H1 (cell line): Measurements from ENCODE around the gene C5AR1. TPM values are rescaled to one million over a fixed set of nuclear protein-coding genes. Genes with fewer than 3 reads are reported as not detected.

Experiments
- CTCF ChIA-PET: fragments of 300-600 bp; sonication (Branson Sonifier 250); formaldehyde crosslinking; loops from one replicate; lab custom pipeline; 2021; ENCODE audit not compliant: partially characterized antibody; lab: Charles Lee
- POLR2A ChIA-PET: fragments of 300-600 bp; sonication (Branson Sonifier 250); formaldehyde crosslinking; loops from one replicate; lab custom pipeline; 2021; ENCODE audit warnings: inconsistent platforms; ENCODE audit not compliant: partially characterized antibody; lab: Charles Lee
- DNase-seq, 2 experiments: peaks; one replicate each; pipeline versions ENCODE4 v3.0.0 to v3.0.0-alpha.2; 2010 to 2022; ENCODE audit warnings: low spot score in 2 of 2, low read depth in 1 of 2, mixed read lengths in 1 of 2
- FAIRE-seq: peaks from 2 replicates; lab custom pipeline; 2011; peaks lifted over from hg19 to GRCh38; lab: Jason Lieb, UNC
- H2AFZ ChIP-seq: 2 replicates; pipeline ENCODE4 v1.8.1; 2012; ENCODE audit warnings: low read length, inconsistent platforms
- H2AK5ac ChIP-seq: 2 replicates; pipeline ENCODE4 v1.6.1; 2013; ENCODE audit warnings: low read depth, low read length
- H2BK120ac ChIP-seq: replicated peaks from 2 replicates; pipeline ENCODE3; 2013; ENCODE audit warnings: low read depth, low read length, inconsistent platforms
- H2BK12ac ChIP-seq: 2 replicates; pipeline ENCODE4 v1.6.1; 2013; ENCODE audit warnings: low read depth, low read length
- H2BK15ac ChIP-seq: 2 replicates; pipeline ENCODE4 v1.6.1; 2013; ENCODE audit warnings: low read length
- H2BK20ac ChIP-seq: 2 replicates; pipeline ENCODE4 v1.6.1; 2013; ENCODE audit warnings: low read length
- H2BK5ac ChIP-seq: 2 replicates; pipeline ENCODE4 v1.6.1; 2013; ENCODE audit warnings: low read depth, low read length
- H3K14ac ChIP-seq: 2 replicates; pipeline ENCODE4 v1.6.1; 2013; ENCODE audit warnings: inconsistent platforms; ENCODE audit not compliant: insufficient read length
- H3K18ac ChIP-seq: 2 replicates; pipeline ENCODE4 v1.6.1; 2013; ENCODE audit warnings: low read length; ENCODE audit errors: extremely low read depth
- H3K23ac ChIP-seq: 2 replicates; pipeline ENCODE4 v1.6.1; 2013; ENCODE audit warnings: inconsistent platforms; ENCODE audit not compliant: insufficient read length
- H3K23me2 ChIP-seq: 2 replicates; pipeline ENCODE4 v1.6.1; 2013; ENCODE audit warnings: low read depth, low read length
- H3K27ac ChIP-seq: 2 replicates; pipeline ENCODE4 v1.6.1; 2011; ENCODE audit warnings: low read depth, low read length, inconsistent platforms
- H3K27me3 ChIP-seq, 4 experiments: replicated peaks in 1 of 4; 1 replicate in 1 of 4; 2 replicates in 3 of 4; pipeline versions ENCODE4 v1.6.1 to v1.8.1; 2011 to 2013; ENCODE audit warnings: low read length in 3 of 4, mild to moderate bottlenecking in 3 of 4, inconsistent platforms in 2 of 4, mixed read lengths in 2 of 4, moderate library complexity in 1 of 4; ENCODE audit not compliant: control insufficient read depth in 3 of 4, insufficient read depth in 3 of 4; ENCODE audit errors: extremely low read depth in 1 of 4
- H3K36me3 ChIP-seq, 4 experiments: 2 replicates each; pipeline versions ENCODE4 v1.6.1 to v1.8.1; 2011 to 2013; ENCODE audit warnings: mild to moderate bottlenecking in 4 of 4, low read length in 3 of 4, moderate library complexity in 2 of 4, control low read depth in 1 of 4, inconsistent platforms in 1 of 4; ENCODE audit not compliant: insufficient read depth in 4 of 4, control insufficient read depth in 2 of 4
- H3K4ac ChIP-seq: replicated peaks from 2 replicates; pipeline ENCODE3; 2013; ENCODE audit warnings: low read length, low read depth, mixed read lengths, inconsistent platforms; ENCODE audit not compliant: insufficient read length
- H3K4me1 ChIP-seq, 4 experiments: replicated peaks in 1 of 4; 1 replicate in 1 of 4; 2 replicates in 3 of 4; pipeline versions ENCODE4 v1.6.1 to v1.8.1; 2011 to 2013; ENCODE audit warnings: low read length in 3 of 4, inconsistent platforms in 2 of 4, mixed read lengths in 1 of 4; ENCODE audit not compliant: insufficient read depth in 4 of 4, control insufficient read depth in 3 of 4
- H3K4me2 ChIP-seq, 2 experiments: 2 replicates each; pipeline versions ENCODE4 v1.6.1 to v1.8.1; 2011 to 2013; ENCODE audit warnings: low read depth in 2 of 2, low read length in 2 of 2, control low read depth in 1 of 2, inconsistent platforms in 1 of 2, mild to moderate bottlenecking in 1 of 2; ENCODE audit not compliant: insufficient read depth in 1 of 2
- H3K4me3 ChIP-seq, 4 experiments: fragments of 200-600, 300-600 bp in 1 of 4; sonication (generic), shearing (Covaris generic), sonication (Bioruptor Twin) in 1 of 4; 2 replicates each; pipeline versions ENCODE4 v1.5.1 to v1.8.1; 2011 to 2016; ENCODE audit warnings: low read length in 4 of 4, low read depth in 3 of 4, control low read depth in 2 of 4, inconsistent platforms in 2 of 4, mild to moderate bottlenecking in 2 of 4, mixed read lengths in 1 of 4, moderate library complexity in 1 of 4; ENCODE audit not compliant: insufficient read depth in 2 of 4; ENCODE audit errors: extremely low read depth in 1 of 4
- H3K56ac ChIP-seq: replicated peaks from 2 replicates; pipeline ENCODE3; 2013; ENCODE audit warnings: low read depth, mild to moderate bottlenecking, mixed read lengths, low read length, inconsistent platforms; ENCODE audit not compliant: insufficient read length
- H3K79me1 ChIP-seq: 2 replicates; pipeline ENCODE4 v1.6.1; 2013; ENCODE audit warnings: low read depth, low read length, control low read depth
- H3K79me2 ChIP-seq, 2 experiments: 2 replicates each; pipeline versions ENCODE4 v1.6.1 to v1.8.1; 2012 to 2013; ENCODE audit warnings: low read length in 2 of 2, mild to moderate bottlenecking in 2 of 2, inconsistent platforms in 1 of 2; ENCODE audit not compliant: insufficient read depth in 2 of 2, control insufficient read depth in 1 of 2
- H3K9ac ChIP-seq, 4 experiments: replicated peaks in 1 of 4; 1 replicate in 1 of 4; 2 replicates in 3 of 4; pipeline versions ENCODE4 v1.6.1 to v1.8.1; 2011 to 2013; ENCODE audit warnings: low read depth in 3 of 4, low read length in 3 of 4, control low read depth in 2 of 4, mild to moderate bottlenecking in 2 of 4, moderate library complexity in 2 of 4, inconsistent platforms in 1 of 4; ENCODE audit errors: extremely low read depth in 1 of 4
- H3K9me3 ChIP-seq, 2 experiments: 2 replicates each; pipeline versions ENCODE4 v1.6.1 to v1.8.1; 2012 to 2013; ENCODE audit warnings: mild to moderate bottlenecking in 2 of 2, moderate library complexity in 2 of 2, control low read depth in 1 of 2, inconsistent platforms in 1 of 2, low read depth in 1 of 2, low read length in 1 of 2, mixed read lengths in 1 of 2; ENCODE audit not compliant: insufficient read depth in 2 of 2
- H4K20me1 ChIP-seq, 2 experiments: replicated peaks in 1 of 2; 2 replicates each; pipeline versions ENCODE3 to v1.8.1; 2011 to 2013; ENCODE audit warnings: inconsistent platforms in 2 of 2, low read length in 2 of 2, mild to moderate bottlenecking in 1 of 2; ENCODE audit not compliant: insufficient read depth in 2 of 2, control insufficient read depth in 1 of 2
- H4K5ac ChIP-seq: 2 replicates; pipeline ENCODE4 v1.6.1; 2013; ENCODE audit warnings: low read length, low read depth, mixed read lengths, inconsistent platforms; ENCODE audit not compliant: insufficient read length
- H4K8ac ChIP-seq: 2 replicates; pipeline ENCODE4 v1.8.0; 2013; ENCODE audit warnings: mild to moderate bottlenecking, moderate library complexity, low read length, inconsistent platforms; ENCODE audit not compliant: insufficient read depth; ENCODE audit errors: extremely low read depth
- H4K91ac ChIP-seq: replicated peaks from 2 replicates; pipeline ENCODE3; 2013; ENCODE audit warnings: low read length, mixed read lengths, inconsistent platforms; ENCODE audit not compliant: insufficient read length
- ASH2L ChIP-seq: fragments of 200-600, 300-600 bp; sonication (generic); IDR thresholded peaks from one replicate; pipeline ENCODE4 v1.7.1; 2017; ENCODE audit warnings: low read length
- EGR1 ChIP-seq: IDR thresholded peaks from 2 replicates; pipeline ENCODE4 v1.6.1; 2011; ENCODE audit warnings: low read depth, low read length, borderline replicate concordance
- FOSL1 ChIP-seq: IDR thresholded peaks from 2 replicates; pipeline ENCODE4 v1.6.1; 2011; ENCODE audit warnings: mild to moderate bottlenecking, low read depth, low read length, moderate library complexity; ENCODE audit not compliant: insufficient read depth
- KDM4A ChIP-seq: IDR thresholded peaks from one replicate; pipeline ENCODE4 v1.7.1; 2012; ENCODE audit warnings: low read depth, mild to moderate bottlenecking, moderate library complexity, low read length, inconsistent platforms; ENCODE audit not compliant: severe bottlenecking
- MAFK ChIP-seq: IDR thresholded peaks from 2 replicates; pipeline ENCODE4 v1.6.1; 2012; ENCODE audit warnings: low read depth, mild to moderate bottlenecking, improper control_type of control experiment, low read length
- SIX5 ChIP-seq: IDR thresholded peaks from 2 replicates; pipeline ENCODE4 v1.6.1; 2011; ENCODE audit warnings: mild to moderate bottlenecking, low read depth, low read length
- SRF ChIP-seq: IDR thresholded peaks from 2 replicates; pipeline ENCODE4 v1.6.1; 2011; ENCODE audit warnings: mild to moderate bottlenecking, low read depth, low read length, moderate library complexity
- YY1 ChIP-seq: IDR thresholded peaks from 2 replicates; pipeline ENCODE4 v1.6.1; 2011; ENCODE audit warnings: low read depth, mild to moderate bottlenecking, low read length
- WGBS, 2 experiments: shearing (Covaris generic) in 1 of 2; methylation state at CpG; one replicate each; pipeline versions ENCODE4 v1.1.6 to v1.1.7; 2013 to 2015; ENCODE audit warnings: low lambda C conversion rate in 2 of 2, mixed read lengths in 2 of 2, inconsistent platforms in 1 of 2, low coverage in 1 of 2, missing lambda C conversion rate in 1 of 2; ENCODE audit not compliant: insufficient replicate concordance in 2 of 2, insufficient coverage in 1 of 2, insufficient read length in 1 of 2; ENCODE audit errors: extremely low coverage in 1 of 2, missing lambda C conversion rate in 1 of 2; 5-methylcytosine and 5-hydroxymethylcytosine counted together
- polyA plus RNA-seq, 7 experiments: library from polyadenylated mRNA; depleted of rRNA in 3 of 7; stranded (reverse) in 5 of 7; unstranded in 2 of 7; fragments of >200 nt in 5 of 7; fragments of 200-250 nt in 2 of 7; gene quantifications; 1 replicate in 5 of 7; 2 replicates in 1 of 7; 4 replicates in 1 of 7; pipeline versions ENCODE4 v1.2.1 to v1.2.3, GENCODE V29; 2011 to 2013; ENCODE audit warnings: missing spikeins in 2 of 7, mixed read lengths in 2 of 7
- total RNA-seq: library from RNA; stranded (reverse); fragmentation: NEBNext Ultra II Directional; extraction: Animal tissue kit (Norgen Biotek cat#: 25700); gene quantifications from 2 replicates; pipeline ENCODE4 v1.2.1, GENCODE V29; 2021
- TF ChIP-seq, protein P1 (sequence below): IDR thresholded peaks from 2 replicates; pipeline ENCODE4 v1.6.1; 2012; ENCODE audit warnings: inconsistent platforms

Gene C5AR1
- total and polyA plus RNA-seq, 2 of the 8 experiments (the other 6 are each of a cell fraction or from before 2014, with no cell fraction given), result 0.20 TPM; not detected in 1

DNA sequence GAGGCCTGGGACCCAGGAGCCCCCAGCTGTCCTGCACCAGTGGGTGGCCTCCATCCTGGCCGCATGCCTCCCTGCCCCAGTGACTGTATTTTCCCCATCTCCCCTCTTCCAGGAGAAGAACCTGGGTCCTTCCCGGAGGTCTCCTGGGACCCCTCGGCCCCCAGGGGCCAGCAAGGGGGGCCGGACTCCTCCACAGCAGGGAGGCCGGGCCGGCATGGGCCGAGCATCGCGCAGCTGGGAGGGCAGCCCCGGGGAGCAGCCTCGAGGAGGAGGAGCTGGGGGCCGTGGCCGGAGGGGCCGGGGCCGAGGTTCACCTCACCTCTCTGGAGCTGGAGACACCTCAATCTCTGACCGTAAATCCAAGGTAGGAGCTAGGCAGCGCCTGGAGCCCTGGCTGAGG lies 49.2 kb upstream of the C5AR1 start:
- CTCF ChIA-PET, result interaction anchor here (0.9 to 3.9 kb wide), 4 partner anchors 13 to 60 kb away, joined by 4 to 14 read pairs (median 4); no protein-coding TSS in a partner anchor

More for the DNA sequence above, 49.2 kb upstream of the C5AR1 start:
- no peak overlapping the region for H2BK12ac ChIP-seq
- POLR2A ChIA-PET, result interaction anchor here (1.0 to 4.8 kb wide), 3 partner anchors 9 to 147 kb away, joined by 3 to 49 read pairs (median 7); partner anchors contain the start of gene ZC3H4
- no peak overlapping the region for H3K4me2 ChIP-seq
- peaks cover 0 to 15% of the 10 kb centered on the region in 2 experiments; a peak in 2 of 4 replicates for H3K79me2 ChIP-seq
- no peak overlapping the region for H2AFZ ChIP-seq
- DNase-seq (no peak), FAIRE-seq (no peak)
- H4K20me1 ChIP-seq, result peaks cover 0 to 9% of the 10 kb centered on the region in 2 experiments
- TF ChIP-seq EGR1, result no peak
- no peak for TF ChIP-seq KDM4A
- TF ChIP-seq ASH2L, result no peak
- TF ChIP-seq FOSL1, result no peak
- no peak for TF ChIP-seq MAFK
- TF ChIP-seq SIX5, result no peak
- no peak for TF ChIP-seq YY1
- TF ChIP-seq, protein P1, sequence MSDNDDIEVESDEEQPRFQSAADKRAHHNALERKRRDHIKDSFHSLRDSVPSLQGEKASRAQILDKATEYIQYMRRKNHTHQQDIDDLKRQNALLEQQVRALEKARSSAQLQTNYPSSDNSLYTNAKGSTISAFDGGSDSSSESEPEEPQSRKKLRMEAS, result no peak
- TF ChIP-seq SRF, result no peak
- H2BK20ac ChIP-seq, result no peak overlapping the region
- H3K79me1 ChIP-seq, result peaks cover 5% of the 10 kb centered on the region
- no peak overlapping the region for H2BK5ac ChIP-seq
- H2BK15ac ChIP-seq, result no peak overlapping the region
- no peak overlapping the region for H4K5ac ChIP-seq
- no peak overlapping the region for H2AK5ac ChIP-seq
- H4K8ac ChIP-seq, result 0 out of 2 replicates have a peak overlapping the region, but pooled peaks have one; percentile 14
- H3K56ac ChIP-seq, result no peak overlapping the region
- no peak overlapping the region for H3K9ac ChIP-seq
- no peaks in the 10 kb centered on the region for H3K9me3 ChIP-seq
- H3K27ac ChIP-seq, result no peak overlapping the region
- no peak overlapping the region for H3K4me3 ChIP-seq
- H3K27me3 ChIP-seq, result no peaks in the 10 kb centered on the region
- no peak overlapping the region for H3K18ac ChIP-seq
- H3K36me3 ChIP-seq, result peaks cover 8 to 42% (median 20%) of the 10 kb centered on the region in 4 experiments; a peak in 7 of 8 replicates
- 95% methylated on average over 17 of the region's 17 CpGs; no CpG with 5 or more reads in 1 of the 2 experiments for WGBS, 2 experiments
- peaks cover 0 to 8% (median 6%) of the 10 kb centered on the region in 4 experiments; a peak in 6 of 7 replicates for H3K4me1 ChIP-seq
- H2BK120ac ChIP-seq, result no peak overlapping the region
- H3K23me2 ChIP-seq, result peaks cover 9% of the 10 kb centered on the region
- H4K91ac ChIP-seq, result no peak overlapping the region
- H3K4ac ChIP-seq, result no peak overlapping the region
- no peak overlapping the region for H3K14ac ChIP-seq
- H3K23ac ChIP-seq, result no peak overlapping the region
